GM19397 (cell line): Measurements from ENCODE around the gene SLC26A5.
"Not testable (repeated sequence)": the region's sequence is repeated elsewhere in the genome, so short reads cannot be mapped to it uniquely, and the experiment has no call there.

Experiments
- ATAC-seq: cut with Tn5 transposase; IDR thresholded peaks from one replicate; pipeline ENCODE4 v1.9.1; 2021; ENCODE audit warnings: mild to moderate bottlenecking, moderate library complexity; ENCODE audit not compliant: unreplicated experiment

SLC26A5 gene

GRCh38 chr7:103405789-103406613 is 40.0 kb downstream of the SLC26A5 start:
- ATAC-seq: not testable (repeated sequence)

DNA sequence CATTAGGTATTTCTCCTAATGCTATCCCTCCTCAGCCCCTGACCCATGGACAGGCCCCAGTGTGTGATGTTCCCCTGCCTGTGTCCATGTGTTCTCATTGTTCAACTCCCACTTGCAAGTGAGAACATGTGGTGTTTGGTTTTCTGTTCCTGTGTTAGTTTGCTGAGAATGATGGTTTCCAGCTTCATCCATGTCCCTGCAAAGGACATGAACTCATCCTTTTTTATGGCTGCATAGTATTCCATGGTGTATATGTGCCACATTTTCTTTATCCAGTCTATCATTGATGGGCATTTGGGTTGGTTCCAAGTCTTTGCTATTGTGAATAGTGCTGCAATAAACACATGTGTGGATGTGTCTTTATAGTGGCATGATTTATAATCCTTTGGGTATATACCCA is 46.3 kb downstream of the SLC26A5 start:
- not testable (repeated sequence) for ATAC-seq

DNA sequence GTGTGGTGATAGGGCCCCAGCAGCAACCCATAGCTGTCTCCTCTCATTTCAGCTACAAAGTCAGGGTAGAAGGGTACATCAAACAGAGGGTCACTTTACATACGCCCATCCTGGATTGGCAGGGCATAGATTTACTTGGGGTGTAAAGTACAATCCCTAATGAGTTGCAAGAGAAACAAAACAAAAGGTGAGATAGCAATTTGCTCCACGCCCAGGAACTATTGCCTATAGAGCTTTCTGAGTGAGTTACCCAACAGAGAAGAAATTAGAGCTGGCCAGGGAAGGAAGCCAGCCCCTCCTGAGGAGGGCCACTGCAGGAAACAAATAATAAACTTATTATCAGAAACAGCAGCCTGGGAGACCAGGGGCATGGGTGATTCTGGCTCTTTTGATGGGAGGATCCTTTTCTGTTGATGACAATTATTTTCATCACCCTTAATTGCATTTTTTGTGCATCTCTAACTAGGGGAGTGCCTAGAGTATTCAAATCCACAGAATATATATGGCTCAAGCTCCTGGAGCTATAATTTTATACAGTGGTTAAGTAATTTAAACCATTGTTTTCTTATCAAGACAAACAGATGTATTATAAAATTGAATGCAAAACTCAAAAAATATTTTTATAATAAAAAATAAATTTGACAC is 47.4 kb downstream of the SLC26A5 start:
- no peak for ATAC-seq

- ATAC-seq: no peak
Observed at GRCh38 chr7:103396471-103396870, 49.5 kb downstream of the SLC26A5 start.

DNA sequence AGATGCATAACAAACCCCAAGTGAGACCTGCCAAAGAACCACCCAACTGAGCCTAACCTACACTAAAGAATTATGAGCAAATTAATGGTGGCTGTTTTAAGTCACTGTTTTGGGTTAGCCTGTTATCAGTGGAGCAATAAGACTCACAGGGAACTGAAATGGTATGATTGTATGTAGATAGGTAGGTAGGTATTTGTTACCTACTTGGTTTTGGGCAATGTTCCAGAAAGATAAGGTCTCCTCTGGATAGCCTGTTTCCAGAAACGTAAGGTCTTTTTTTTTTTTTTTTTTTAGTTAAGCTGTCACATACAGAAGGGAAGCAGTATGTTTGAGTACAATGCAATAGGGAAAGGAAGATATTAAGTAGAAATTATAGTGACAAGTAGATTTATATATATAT is 50.9 kb downstream of the SLC26A5 start:
- no peak for ATAC-seq

GRCh38 chr7:103394566-103394965 is 51.4 kb downstream of the SLC26A5 start:
- no peak for ATAC-seq

DNA sequence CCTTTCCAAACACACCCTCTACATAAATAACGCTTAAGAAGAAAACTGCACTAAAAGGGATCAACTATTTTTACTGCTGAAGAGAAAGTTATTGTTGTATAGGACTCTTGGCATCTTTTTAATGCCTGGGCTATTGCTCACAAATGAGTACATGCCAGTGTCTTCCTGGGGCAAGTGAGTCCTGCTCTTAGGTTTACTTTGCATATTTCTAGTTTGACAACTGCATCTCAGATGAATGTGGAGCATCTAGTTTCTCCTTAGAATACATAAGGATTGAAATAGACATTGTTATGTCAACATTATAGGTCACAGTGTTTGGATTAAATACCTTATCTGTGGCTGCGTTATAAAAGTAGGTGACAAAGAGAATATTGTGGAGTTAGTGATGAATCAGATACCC is 54.0 kb downstream of the SLC26A5 start:
- no peak for ATAC-seq

GRCh38 chr7:103391150-103391549 is 54.9 kb downstream of the SLC26A5 start:
- no peak for ATAC-seq

DNA sequence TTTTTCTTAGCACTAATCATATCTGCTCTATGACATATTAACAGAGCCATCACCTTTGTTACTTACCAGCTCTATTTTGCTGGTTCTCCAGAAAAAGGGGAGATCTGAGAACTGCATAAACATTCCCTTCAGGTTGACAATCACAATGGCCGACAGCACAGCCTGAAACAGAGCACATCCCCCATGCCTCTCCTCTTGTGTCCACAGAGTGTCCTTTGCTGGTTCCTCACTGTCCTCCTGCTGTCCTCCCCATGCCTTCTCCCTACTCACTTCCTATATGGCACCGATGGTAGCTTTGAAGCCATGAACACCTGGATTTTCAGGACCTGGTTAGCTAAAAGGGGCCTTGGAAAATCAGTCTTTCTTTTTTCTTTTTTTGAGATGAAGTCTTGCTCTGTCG is 56.7 kb downstream of the SLC26A5 start:
- no peak for ATAC-seq

DNA sequence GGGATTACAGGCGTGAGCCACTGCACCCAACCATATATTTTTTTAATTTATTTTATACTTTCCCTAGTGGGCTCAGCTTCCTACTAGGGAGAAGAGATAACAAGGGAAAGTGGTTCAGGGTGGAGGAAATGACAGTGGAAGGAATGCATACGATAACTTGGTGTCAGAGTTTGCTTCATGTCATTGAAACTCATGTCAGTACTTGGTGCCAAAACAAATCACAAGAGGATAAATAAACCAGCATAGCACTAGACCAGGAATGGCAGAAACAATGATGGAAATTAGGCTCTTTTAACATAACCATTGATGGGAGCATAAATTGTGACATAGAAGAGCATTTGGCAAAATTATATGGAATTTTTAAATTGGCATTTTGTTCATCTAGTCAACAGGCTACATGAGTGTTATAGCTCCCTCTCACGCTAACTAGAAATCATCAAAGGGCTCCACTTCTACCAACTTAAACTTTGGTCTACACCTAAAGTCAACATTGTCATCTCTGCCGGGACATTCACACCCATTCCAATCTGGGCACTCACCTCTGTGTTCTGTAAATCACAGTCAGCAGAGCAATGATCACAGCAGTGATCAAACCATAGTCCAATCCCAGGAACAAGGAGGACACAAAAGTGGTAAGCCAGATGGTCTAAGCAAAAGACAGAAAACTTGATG is 57.4 kb downstream of the SLC26A5 start:
- ATAC-seq: no peak

DNA sequence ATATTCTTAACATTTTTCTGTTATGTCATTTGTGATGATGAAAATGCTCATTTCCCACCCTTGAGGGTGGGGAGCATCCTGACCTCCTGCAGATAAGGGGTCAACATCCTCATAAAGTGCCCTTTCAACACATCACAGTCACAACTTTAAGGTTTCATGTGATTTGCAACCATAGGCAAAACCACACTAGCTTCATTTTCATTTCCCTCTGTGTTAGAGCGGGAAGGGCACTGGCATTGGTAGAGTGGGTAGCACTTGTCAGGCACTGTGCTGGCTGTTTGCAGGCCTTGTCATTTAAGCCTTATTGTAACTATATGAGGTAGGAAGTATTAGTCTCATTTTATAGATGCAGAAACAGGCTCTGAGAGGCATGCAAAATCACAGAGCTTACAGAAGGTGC is 58.8 kb downstream of the SLC26A5 start:
- no peak for ATAC-seq

GRCh38 chr7:103382032-103382402 is 64.0 kb downstream of the SLC26A5 start:
- no peak for ATAC-seq

GRCh38 chr7:103381280-103382031 is 64.6 kb downstream of the SLC26A5 start:
- no peak for ATAC-seq

GRCh38 chr7:103380395-103381191 is 65.4 kb downstream of the SLC26A5 start:
- ATAC-seq: no peak

DNA sequence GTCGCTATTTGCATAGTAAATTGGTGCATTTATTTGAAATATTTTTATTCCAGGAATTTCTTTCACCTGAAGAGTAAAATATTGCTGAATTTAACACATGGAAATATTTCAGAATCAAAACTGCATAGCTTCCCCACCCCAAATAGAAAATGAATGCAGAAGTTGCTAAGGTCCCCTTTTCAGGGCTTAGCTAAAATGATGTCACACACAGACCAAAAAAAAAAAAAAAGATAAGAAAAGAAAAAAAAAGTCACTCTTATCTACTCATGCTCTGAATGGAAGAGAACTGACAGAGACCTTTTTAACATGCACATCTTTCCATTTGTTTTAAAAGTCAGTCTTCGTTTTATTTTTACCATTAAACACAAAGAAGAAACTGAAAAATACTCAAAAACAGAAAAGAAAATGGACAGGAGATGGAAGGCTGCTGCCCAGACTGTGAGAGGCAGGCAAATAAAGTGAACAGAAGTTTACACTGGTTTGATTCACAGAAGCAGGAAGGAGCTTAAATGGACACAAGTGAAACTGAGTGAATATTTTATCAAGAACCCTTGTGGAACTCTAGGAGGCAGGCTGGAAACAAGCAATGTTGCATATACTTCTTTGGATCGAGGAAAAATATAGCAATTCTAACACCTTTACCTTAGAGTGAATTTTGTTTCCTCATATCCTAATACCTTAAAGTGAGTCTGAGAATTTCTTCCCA is 66.6 kb downstream of the SLC26A5 start:
- ATAC-seq: no peak

DNA sequence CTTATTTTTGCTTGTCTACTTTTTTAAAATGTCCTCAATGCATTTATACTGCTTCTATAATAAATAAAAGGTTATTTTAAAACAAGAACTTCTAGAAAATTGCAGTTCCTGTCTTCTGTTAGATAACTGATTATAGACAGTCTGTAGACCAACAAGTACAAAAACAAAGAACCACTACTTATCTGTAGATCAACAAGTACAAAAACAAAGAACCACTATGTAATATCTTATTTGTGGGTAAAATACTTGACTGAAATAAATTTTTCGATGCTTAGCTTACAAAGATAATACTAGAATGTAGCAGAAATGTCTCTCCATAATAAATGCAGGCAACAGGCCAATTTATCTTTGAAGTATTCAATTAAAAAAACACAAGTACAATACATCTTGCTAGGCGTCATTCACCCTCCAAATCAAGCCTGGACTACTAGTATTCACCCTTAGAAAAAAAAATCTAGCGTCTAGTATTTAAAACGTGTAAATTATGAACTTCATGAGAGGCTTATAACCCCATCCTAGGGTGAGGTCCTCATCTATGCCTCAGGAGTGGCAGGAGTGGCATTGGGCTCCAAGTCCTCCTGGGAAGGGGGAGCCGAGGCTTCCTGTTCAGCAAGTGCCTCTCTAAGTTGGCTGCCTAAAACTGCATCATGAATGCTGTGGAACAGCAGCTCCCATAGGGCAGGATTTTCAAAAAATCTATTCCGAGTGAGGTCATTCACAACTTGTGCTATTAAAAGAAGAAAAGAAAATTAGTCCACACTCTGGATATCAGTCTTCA is 72.0 kb downstream of the SLC26A5 start:
- ATAC-seq: no peak

GRCh38 chr7:103369432-103369831 is 76.6 kb downstream of the SLC26A5 start:
- no peak for ATAC-seq

DNA sequence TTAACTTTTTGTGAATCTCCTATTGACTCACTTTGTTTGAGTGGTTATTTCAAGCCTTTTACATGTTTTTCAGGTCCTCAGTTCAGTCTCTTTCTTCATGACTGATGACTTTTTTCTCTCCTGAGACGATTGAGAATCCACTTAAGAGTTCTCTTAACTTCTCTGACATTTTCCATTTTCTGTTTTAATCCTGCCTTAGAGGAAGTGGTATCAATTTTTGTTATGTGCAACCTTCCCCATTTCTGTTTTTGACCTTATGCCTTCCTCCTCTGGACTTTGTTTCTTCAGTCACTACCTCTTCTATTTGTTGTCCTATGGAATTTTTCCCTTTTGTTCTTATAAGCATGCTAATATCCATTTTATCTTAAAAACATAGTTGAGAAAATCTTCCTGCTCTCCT is 96.2 kb downstream of the SLC26A5 start:
- ATAC-seq: no peak

DNA sequence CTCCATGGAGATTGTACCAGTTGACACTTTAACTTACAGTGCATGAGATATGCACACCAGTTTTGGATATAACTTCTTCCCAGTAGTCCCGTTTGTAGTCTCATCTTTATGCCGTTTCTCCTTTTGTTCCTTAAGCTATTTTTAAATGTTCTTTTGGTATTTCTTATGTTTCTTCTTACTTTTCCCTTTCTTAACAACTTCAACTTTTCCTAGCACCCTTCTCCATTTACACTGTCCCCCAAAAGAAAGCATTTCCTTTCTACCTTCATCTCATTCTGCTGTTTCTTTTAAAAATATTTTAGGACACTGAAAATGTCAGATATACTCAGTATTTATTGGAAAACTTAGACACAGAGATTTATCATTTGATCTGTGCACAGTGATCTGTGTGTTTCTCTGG is 97.0 kb downstream of the SLC26A5 start:
- no peak for ATAC-seq
